ENCODE results near the gene FHOD1.

The FHOD1 gene

DNA sequence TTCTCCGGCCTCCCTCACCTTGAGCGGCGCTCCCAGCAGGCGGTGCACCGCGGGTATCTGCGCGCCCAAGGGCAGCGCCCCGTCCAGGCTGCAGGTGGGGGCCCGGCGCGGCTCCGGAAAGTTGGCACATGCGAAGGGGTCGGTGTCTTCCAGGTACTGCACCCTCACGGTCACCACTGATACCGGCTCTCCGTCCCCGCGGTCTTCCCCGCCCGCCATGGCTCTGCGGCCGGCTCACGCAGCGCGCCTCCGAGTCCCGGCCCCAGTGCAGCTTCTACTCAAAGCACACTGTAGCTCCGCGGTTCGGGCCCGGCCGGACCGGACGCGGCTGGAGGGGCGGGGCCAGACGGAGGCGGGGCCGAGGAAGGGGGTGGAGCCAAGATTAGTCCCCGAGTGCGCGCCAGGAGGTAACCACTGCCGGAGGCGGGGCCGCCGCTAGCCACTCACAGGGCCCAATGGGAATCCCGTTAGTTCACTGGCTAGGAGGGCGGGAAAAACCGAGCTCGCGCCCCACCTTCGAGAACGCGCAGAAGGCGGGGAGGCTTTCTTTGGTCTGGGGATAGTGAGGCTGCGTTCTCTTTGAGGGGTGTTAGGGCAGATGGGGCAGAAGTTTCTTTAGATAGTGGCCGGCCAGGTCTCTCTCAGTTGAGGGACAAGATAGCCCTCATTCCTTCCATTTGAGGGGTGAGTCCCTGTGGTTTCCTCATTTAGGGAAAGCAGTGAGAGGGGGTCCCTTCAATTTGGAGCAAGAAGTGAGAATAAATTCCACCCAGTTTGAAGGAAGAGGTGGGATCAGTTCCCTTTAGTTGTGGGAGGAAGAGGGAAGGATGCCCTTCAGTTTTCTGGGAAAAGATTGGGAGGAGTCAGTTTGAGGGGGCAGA lies at the start of gene FHOD1:
TSS of gene FHOD1 (minus strand) at position 290 of the 881 bp plus-strand sequence. CDS start at position 219, 71 bp downstream.
- Histone ChIP-seq H3K27ac (ENCODE audit: low read depth, low read length) (peak within 1 kb of the TSS; percentile 82), H3K4me1 (ENCODE audit: control insufficient read depth in 1 of 2, insufficient read depth in 2 of 2, low read length in 2 of 2) (peaks cover 35 to 48% of the 10 kb centered on the region in 2 donors), H3K36me3 (ENCODE audit: control insufficient read depth in 1 of 2, insufficient read depth in 2 of 2, low read length in 2 of 2) (no peaks in the 10 kb centered on the region), H3K27me3 (ENCODE audit: control insufficient read depth in 1 of 2, insufficient read depth in 2 of 2, low read length in 2 of 2) (peaks cover 19 to 31% of the 10 kb centered on the region in 2 donors), H3K9me3 (ENCODE audit: control insufficient read depth in 1 of 2, low read length in 2 of 2) (no peaks in the 10 kb centered on the region), H3K4me3 (ENCODE audit: low read depth in 1 of 2, low read length in 2 of 2) (peak within 1 kb of the TSS; percentile 82 to 89), H3K9ac (ENCODE audit: low read depth in 1 of 2, low read length in 2 of 2) (peak within 1 kb of the TSS; percentile 79 to 85)

DNA sequence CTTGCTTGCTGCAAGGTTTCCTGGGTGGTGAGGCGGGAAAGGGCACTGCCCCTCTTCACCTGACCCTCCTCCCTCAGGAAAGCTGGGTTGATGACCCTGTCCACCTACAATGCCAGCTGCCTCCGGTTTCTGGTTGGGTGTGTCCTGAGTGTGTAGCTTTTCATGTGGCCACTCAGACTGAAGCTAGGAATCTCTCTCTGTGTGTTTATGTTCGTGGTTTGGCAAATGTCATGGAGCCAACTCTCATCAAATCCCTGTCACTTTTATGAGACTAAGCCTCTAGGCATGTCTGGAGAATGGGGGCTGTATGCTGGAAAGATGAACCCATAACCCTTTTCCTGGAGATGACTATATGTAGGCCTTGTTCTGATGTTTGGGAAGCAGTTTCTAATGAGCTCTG lies 49.1 kb upstream of the FHOD1 start:
- H3K27me3 ChIP-seq (ENCODE audit: control insufficient read depth in 1 of 2, insufficient read depth in 2 of 2, low read length in 2 of 2) = no peaks in the 10 kb centered on the region
- H3K36me3 ChIP-seq (ENCODE audit: control insufficient read depth in 1 of 2, insufficient read depth in 2 of 2, low read length in 2 of 2) = no peaks in the 10 kb centered on the region
- no peak overlapping the region for H3K9ac ChIP-seq (ENCODE audit: low read depth in 1 of 2, low read length in 2 of 2)
- H3K4me1 ChIP-seq (ENCODE audit: control insufficient read depth in 1 of 2, insufficient read depth in 2 of 2, low read length in 2 of 2) = no peaks in the 10 kb centered on the region
- no peak overlapping the region for H3K27ac ChIP-seq (ENCODE audit: low read depth, low read length)
- H3K4me3 ChIP-seq (ENCODE audit: low read depth in 1 of 2, low read length in 2 of 2) = no peak overlapping the region
- H3K9me3 ChIP-seq (ENCODE audit: control insufficient read depth in 1 of 2, low read length in 2 of 2) = no peaks in the 10 kb centered on the region

DNA sequence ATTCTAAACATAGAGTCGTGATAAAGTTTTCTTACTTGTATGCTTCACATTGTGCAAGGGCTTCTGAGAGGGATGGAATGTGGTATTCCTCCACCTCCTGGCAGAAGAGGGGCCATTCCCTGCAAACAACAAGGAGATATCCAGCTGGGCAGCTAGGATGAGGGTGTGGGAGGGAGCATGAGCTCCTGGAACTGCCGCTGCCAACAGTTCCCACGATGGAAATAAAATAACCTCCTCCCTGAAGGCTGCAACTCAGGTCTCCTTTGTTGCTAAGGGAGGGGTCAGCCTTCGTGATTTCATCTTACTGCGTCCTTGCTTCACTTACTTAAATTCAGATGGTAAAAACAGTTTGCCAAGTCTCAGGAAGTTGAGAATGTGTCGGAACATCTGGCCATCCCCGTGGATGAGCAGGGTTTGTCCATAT lies 47.7 kb upstream of the FHOD1 start:
- Histone ChIP-seq H3K9ac (ENCODE audit: low read depth in 1 of 2, low read length in 2 of 2) (no peak overlapping the region), H3K9me3 (ENCODE audit: control insufficient read depth in 1 of 2, low read length in 2 of 2) (no peaks in the 10 kb centered on the region), H3K4me1 (ENCODE audit: control insufficient read depth in 1 of 2, insufficient read depth in 2 of 2, low read length in 2 of 2) (no peaks in the 10 kb centered on the region), H3K27me3 (ENCODE audit: control insufficient read depth in 1 of 2, insufficient read depth in 2 of 2, low read length in 2 of 2) (no peaks in the 10 kb centered on the region), H3K27ac (ENCODE audit: low read depth, low read length) (no peak overlapping the region), H3K4me3 (ENCODE audit: low read depth in 1 of 2, low read length in 2 of 2) (no peak overlapping the region), H3K36me3 (ENCODE audit: control insufficient read depth in 1 of 2, insufficient read depth in 2 of 2, low read length in 2 of 2) (no peaks in the 10 kb centered on the region)

DNA sequence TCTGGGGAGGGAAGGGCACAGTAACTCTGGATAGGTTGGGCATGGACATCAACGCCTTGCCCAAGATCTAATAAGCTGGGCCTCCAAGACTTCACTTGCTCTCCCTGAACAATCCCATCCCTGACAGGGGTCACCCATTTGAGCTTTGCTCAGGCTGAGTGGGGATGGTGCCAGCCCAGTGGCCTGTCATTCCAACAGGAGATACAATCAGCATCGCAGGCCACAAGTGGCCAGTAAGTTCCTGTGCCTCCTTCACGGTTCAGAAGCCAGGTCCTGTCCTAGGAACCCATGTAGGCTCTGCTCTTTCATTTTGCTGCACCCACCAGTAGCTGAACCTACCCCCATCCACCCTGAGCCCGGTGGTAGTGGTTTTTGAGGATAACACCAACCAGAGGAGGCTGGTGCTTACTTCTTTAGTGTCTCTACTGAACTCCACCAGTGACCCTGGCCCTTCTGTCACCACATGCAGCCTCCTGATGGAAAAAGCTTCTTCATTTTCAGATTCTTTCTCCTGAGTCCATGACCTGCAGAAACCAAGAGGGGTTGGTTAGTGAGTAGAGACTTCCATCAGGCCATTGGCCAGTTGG lies 47.0 kb upstream of the FHOD1 start:
- Histone ChIP-seq H3K4me3 (ENCODE audit: low read depth in 1 of 2, low read length in 2 of 2) (no peak overlapping the region), H3K27me3 (ENCODE audit: control insufficient read depth in 1 of 2, insufficient read depth in 2 of 2, low read length in 2 of 2) (no peaks in the 10 kb centered on the region), H3K4me1 (ENCODE audit: control insufficient read depth in 1 of 2, insufficient read depth in 2 of 2, low read length in 2 of 2) (no peaks in the 10 kb centered on the region), H3K9ac (ENCODE audit: low read depth in 1 of 2, low read length in 2 of 2) (no peak overlapping the region), H3K36me3 (ENCODE audit: control insufficient read depth in 1 of 2, insufficient read depth in 2 of 2, low read length in 2 of 2) (no peaks in the 10 kb centered on the region), H3K9me3 (ENCODE audit: control insufficient read depth in 1 of 2, low read length in 2 of 2) (no peaks in the 10 kb centered on the region), H3K27ac (ENCODE audit: low read depth, low read length) (no peak overlapping the region)

DNA sequence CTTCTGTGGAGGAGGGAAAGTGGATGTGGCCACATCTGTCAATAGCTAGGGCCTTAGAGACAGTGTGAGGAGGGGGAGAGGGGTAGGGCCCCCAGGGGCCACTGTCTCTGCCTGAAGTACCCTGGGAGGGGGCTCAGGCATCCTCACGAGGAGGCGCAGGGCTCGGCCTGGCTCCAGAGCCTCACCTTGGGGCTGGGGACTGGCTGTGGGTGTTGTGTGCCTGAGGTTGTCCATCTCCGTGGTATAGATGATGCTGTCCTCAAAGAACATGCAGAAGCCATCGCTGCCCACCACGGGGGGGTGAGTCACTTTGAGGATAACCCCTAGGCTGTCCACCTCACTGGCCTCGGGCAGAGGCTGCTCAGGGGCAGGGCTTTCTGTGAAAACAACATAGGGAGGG lies 44.2 kb upstream of the FHOD1 start:
- H3K36me3 ChIP-seq (ENCODE audit: control insufficient read depth in 1 of 2, insufficient read depth in 2 of 2, low read length in 2 of 2) = no peaks in the 10 kb centered on the region
- no peaks in the 10 kb centered on the region for H3K27me3 ChIP-seq (ENCODE audit: control insufficient read depth in 1 of 2, insufficient read depth in 2 of 2, low read length in 2 of 2)
- H3K9ac ChIP-seq (ENCODE audit: low read depth in 1 of 2, low read length in 2 of 2) = no peak overlapping the region
- no peaks in the 10 kb centered on the region for H3K9me3 ChIP-seq (ENCODE audit: control insufficient read depth in 1 of 2, low read length in 2 of 2)
- no peaks in the 10 kb centered on the region for H3K4me1 ChIP-seq (ENCODE audit: control insufficient read depth in 1 of 2, insufficient read depth in 2 of 2, low read length in 2 of 2)
- H3K27ac ChIP-seq (ENCODE audit: low read depth, low read length) = no peak overlapping the region
- H3K4me3 ChIP-seq (ENCODE audit: low read depth in 1 of 2, low read length in 2 of 2) = no peak overlapping the region

DNA sequence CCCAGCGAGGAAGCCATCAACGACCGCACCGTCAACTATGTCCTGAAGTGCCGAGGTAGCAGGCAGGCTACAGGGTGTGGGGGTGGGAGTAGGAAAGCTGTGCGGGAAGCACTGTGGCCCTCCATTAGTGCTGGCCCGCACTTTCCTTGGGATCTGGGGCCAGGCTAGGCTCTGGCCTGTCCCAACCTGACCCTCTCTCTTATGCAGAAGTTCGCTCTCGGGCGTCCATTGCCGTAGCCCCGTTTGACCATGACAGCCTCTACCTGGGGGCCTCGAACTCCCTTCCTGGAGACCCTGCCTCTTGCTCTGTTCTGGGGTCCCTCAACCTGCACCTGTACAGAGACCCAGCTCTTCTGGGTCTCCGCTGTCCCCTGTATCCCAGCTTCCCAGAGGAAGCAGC lies 40.7 kb upstream of the FHOD1 start:
- no peak overlapping the region for H3K27ac ChIP-seq (ENCODE audit: low read depth, low read length)
- H3K4me1 ChIP-seq (ENCODE audit: control insufficient read depth in 1 of 2, insufficient read depth in 2 of 2, low read length in 2 of 2) = no peaks in the 10 kb centered on the region
- H3K9me3 ChIP-seq (ENCODE audit: control insufficient read depth in 1 of 2, low read length in 2 of 2) = no peaks in the 10 kb centered on the region
- H3K27me3 ChIP-seq (ENCODE audit: control insufficient read depth in 1 of 2, insufficient read depth in 2 of 2, low read length in 2 of 2) = no peaks in the 10 kb centered on the region
- no peak overlapping the region for H3K4me3 ChIP-seq (ENCODE audit: low read depth in 1 of 2, low read length in 2 of 2)
- H3K36me3 ChIP-seq (ENCODE audit: control insufficient read depth in 1 of 2, insufficient read depth in 2 of 2, low read length in 2 of 2) = no peaks in the 10 kb centered on the region
- no peak overlapping the region for H3K9ac ChIP-seq (ENCODE audit: low read depth in 1 of 2, low read length in 2 of 2)

DNA sequence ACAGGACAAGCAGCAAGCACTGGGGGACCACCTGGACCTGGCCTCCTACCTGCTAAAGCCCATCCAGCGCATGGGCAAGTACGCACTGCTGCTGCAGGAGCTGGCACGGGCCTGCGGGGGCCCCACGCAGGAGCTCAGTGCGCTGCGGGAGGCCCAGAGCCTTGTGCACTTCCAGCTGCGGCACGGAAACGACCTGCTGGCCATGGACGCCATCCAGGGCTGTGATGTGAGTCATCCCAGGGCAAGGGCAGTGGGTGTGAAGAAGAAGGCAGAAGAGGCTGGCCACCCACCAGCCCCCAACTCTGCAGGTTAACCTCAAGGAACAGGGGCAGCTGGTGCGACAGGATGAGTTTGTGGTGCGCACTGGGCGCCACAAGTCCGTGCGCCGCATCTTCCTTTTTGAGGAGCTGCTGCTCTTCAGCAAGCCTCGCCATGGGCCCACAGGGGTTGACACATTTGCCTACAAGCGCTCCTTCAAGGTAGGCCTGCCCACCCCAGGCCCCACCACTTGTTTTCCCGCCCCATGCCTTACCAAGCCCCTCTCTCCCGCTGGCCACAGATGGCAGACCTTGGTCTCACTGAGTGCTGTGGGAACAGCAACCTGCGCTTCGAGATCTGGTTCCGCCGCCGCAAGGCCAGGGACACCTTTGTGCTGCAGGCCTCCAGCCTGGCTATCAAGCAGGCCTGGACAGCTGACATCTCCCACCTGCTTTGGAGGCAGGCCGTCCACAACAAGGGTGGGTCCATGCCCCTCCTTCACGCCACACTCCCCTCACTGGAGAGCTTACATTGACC lies 39.4 kb upstream of the FHOD1 start:
- Histone ChIP-seq H3K4me3 (ENCODE audit: low read depth in 1 of 2, low read length in 2 of 2) (no peak overlapping the region), H3K27me3 (ENCODE audit: control insufficient read depth in 1 of 2, insufficient read depth in 2 of 2, low read length in 2 of 2) (no peaks in the 10 kb centered on the region), H3K9me3 (ENCODE audit: control insufficient read depth in 1 of 2, low read length in 2 of 2) (no peaks in the 10 kb centered on the region), H3K9ac (ENCODE audit: low read depth in 1 of 2, low read length in 2 of 2) (no peak overlapping the region), H3K27ac (ENCODE audit: low read depth, low read length) (no peak overlapping the region), H3K36me3 (ENCODE audit: control insufficient read depth in 1 of 2, insufficient read depth in 2 of 2, low read length in 2 of 2) (no peaks in the 10 kb centered on the region), H3K4me1 (ENCODE audit: control insufficient read depth in 1 of 2, insufficient read depth in 2 of 2, low read length in 2 of 2) (no peaks in the 10 kb centered on the region)

DNA sequence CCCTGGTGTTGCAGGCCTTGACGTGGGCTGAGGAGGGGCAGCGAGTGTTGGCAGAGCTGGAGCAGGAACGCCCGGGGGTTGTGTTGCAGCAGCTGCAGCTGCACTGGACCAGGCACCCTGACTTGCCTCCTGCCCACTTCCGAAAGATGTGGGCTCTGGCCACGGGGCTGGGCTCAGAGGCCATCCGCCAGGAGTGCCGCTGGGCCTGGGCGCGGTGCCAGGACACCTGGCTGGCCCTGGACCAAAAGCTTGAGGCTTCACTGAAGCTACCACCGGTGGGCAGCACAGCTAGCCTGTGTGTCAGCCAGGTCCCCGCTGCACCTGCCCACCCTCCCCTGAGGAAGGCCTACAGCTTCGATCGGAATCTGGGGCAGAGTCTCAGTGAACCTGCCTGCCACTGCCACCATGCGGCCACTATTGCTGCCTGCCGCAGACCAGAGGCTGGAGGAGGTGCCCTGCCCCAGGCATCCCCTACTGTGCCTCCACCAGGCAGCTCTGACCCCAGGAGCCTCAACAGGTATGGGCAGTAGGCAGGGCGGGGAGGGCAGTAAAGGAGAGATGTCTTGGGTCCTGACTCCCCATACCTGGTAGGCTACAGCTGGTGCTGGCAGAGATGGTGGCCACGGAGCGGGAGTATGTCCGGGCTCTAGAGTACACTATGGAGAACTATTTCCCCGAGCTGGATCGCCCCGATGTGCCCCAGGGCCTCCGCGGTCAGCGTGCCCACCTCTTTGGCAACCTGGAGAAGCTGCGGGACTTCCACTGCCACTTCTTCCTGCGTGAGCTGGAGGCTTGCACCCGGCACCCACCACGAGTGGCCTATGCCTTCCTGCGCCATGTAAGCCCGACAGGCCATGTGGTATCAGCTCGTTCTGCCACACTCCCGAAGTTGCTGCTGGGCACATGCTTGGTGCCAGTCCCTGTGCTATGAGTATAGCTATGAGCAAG lies 37.7 kb upstream of the FHOD1 start:
- H3K4me1 ChIP-seq (ENCODE audit: control insufficient read depth in 1 of 2, insufficient read depth in 2 of 2, low read length in 2 of 2) = no peaks in the 10 kb centered on the region
- H3K27me3 ChIP-seq (ENCODE audit: control insufficient read depth in 1 of 2, insufficient read depth in 2 of 2, low read length in 2 of 2) = no peaks in the 10 kb centered on the region
- H3K9me3 ChIP-seq (ENCODE audit: control insufficient read depth in 1 of 2, low read length in 2 of 2) = no peaks in the 10 kb centered on the region
- H3K9ac ChIP-seq (ENCODE audit: low read depth in 1 of 2, low read length in 2 of 2) = no peak overlapping the region
- H3K4me3 ChIP-seq (ENCODE audit: low read depth in 1 of 2, low read length in 2 of 2) = no peak overlapping the region
- no peak overlapping the region for H3K27ac ChIP-seq (ENCODE audit: low read depth, low read length)
- no peaks in the 10 kb centered on the region for H3K36me3 ChIP-seq (ENCODE audit: control insufficient read depth in 1 of 2, insufficient read depth in 2 of 2, low read length in 2 of 2)

DNA sequence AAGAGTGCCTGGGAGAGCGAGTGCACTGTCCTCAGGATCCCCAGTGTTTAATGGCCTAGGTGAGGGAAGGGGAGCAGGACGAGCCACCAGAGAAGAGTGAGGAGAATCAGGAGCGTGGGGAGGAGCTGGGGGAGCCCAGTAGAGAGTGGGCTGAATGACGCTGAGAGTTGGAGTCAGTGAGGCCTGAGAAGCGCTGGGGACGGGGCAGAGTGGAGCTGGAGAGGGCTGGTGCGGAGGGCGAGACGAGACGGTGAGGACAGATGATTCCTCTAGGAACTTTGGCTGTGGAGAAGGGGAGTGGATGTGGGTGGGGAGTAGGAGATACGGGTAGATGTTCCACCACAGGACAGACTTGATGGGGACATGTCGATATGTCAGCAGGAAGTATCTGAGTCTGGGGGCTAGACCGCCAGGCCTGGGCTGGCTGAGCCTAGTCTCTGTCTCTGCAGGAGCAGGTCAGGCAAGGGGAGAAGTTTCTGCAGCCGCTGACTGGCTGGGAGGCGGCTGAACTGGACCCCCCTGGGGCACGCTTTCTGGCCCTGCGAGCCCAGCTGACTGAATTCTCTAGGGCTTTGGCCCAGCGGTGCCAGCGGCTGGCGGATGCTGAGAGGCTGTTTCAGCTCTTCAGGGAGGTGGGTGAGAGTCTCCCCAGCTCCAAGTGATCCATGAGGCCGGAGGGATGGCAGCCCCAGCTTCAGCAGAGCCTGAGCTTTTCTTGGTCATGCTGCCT lies 36.7 kb upstream of the FHOD1 start:
- H3K36me3 ChIP-seq (ENCODE audit: control insufficient read depth in 1 of 2, insufficient read depth in 2 of 2, low read length in 2 of 2) = no peaks in the 10 kb centered on the region
- no peak overlapping the region for H3K9ac ChIP-seq (ENCODE audit: low read depth in 1 of 2, low read length in 2 of 2)
- no peak overlapping the region for H3K27ac ChIP-seq (ENCODE audit: low read depth, low read length)
- H3K4me1 ChIP-seq (ENCODE audit: control insufficient read depth in 1 of 2, insufficient read depth in 2 of 2, low read length in 2 of 2) = no peaks in the 10 kb centered on the region
- no peaks in the 10 kb centered on the region for H3K27me3 ChIP-seq (ENCODE audit: control insufficient read depth in 1 of 2, insufficient read depth in 2 of 2, low read length in 2 of 2)
- H3K9me3 ChIP-seq (ENCODE audit: control insufficient read depth in 1 of 2, low read length in 2 of 2) = no peaks in the 10 kb centered on the region
- no peak overlapping the region for H3K4me3 ChIP-seq (ENCODE audit: low read depth in 1 of 2, low read length in 2 of 2)
